GM23338 (cell line): ENCODE data around the gene DMBT1. TPM values are rescaled to one million over a fixed set of nuclear protein-coding genes. Genes with fewer than 3 reads are reported as not detected.

ENCODE experiments used
- EZH2 ChIP-seq: fragments of 200-600 bp; sonication (generic); IDR thresholded peaks from one replicate; pipeline ENCODE4 v1.8.0; 2017; ENCODE audit warnings: antibody characterized with exemption, mild to moderate bottlenecking, low read depth; ENCODE audit not compliant: unreplicated experiment
- JUNB ChIP-seq: IDR thresholded peaks from one replicate; pipeline ENCODE4 v1.6.1; 2016; ENCODE audit warnings: antibody characterized with exemption; ENCODE audit not compliant: unreplicated experiment
- REST ChIP-seq: IDR thresholded peaks from one replicate; pipeline ENCODE4 v1.6.1; 2018; ENCODE audit warnings: antibody characterized with exemption; ENCODE audit not compliant: unreplicated experiment
- STAT1 ChIP-seq: IDR thresholded peaks from one replicate; pipeline ENCODE4 v1.6.1; 2016; ENCODE audit warnings: antibody characterized with exemption; ENCODE audit not compliant: unreplicated experiment
- polyA plus RNA-seq: library from polyadenylated mRNA; unstranded; fragments of >200 nt; fragmentation: Nextera tagmentation; extraction: Ambion mirVana; gene quantifications from 2 replicates; pipeline ENCODE4 v1.2.1, GENCODE V29; 2016
- total RNA-seq: library from RNA; depleted of rRNA; stranded (reverse); fragments of >200 nt; shearing (Covaris generic); gene quantifications from 2 replicates; pipeline ENCODE4 v1.2.3, GENCODE V29; 2014
- TF ChIP-seq, protein P1 (sequence below): fragments of 250-450 bp; sonication (Bioruptor Pico); IDR thresholded peaks from 2 replicates; pipeline ENCODE4 v1.5.0; 2020; ENCODE audit warnings: mild to moderate bottlenecking, moderate library complexity
- TF ChIP-seq, protein P2 (sequence below): IDR thresholded peaks from 2 replicates; pipeline ENCODE4 v1.6.1; 2016; ENCODE audit warnings: antibody characterized with exemption

The DMBT1 gene
- total and polyA plus RNA-seq, 2 experiments from 2014 or later, result 0.03 to 0.05 TPM

DNA sequence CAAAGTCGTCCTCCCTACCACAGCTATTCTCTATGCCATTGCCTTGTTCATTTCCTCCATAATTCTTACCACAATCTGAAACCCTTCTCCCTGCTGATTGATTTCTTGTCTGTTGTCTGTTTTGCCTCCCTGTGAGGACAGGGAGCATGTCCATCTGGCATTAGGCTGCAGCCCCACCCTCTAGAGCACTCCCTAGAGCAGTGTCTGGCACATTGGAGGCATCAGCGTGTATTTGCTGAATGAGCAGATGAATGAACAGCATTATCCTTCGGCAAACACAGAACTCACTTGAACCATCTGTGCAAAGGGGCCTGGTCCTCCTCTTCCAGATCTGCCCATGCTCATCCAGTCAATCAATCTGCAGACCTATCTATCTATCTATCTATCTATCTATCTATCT lies 5.1 kb upstream of the DMBT1 start (continued):
- TF ChIP-seq, protein P1, sequence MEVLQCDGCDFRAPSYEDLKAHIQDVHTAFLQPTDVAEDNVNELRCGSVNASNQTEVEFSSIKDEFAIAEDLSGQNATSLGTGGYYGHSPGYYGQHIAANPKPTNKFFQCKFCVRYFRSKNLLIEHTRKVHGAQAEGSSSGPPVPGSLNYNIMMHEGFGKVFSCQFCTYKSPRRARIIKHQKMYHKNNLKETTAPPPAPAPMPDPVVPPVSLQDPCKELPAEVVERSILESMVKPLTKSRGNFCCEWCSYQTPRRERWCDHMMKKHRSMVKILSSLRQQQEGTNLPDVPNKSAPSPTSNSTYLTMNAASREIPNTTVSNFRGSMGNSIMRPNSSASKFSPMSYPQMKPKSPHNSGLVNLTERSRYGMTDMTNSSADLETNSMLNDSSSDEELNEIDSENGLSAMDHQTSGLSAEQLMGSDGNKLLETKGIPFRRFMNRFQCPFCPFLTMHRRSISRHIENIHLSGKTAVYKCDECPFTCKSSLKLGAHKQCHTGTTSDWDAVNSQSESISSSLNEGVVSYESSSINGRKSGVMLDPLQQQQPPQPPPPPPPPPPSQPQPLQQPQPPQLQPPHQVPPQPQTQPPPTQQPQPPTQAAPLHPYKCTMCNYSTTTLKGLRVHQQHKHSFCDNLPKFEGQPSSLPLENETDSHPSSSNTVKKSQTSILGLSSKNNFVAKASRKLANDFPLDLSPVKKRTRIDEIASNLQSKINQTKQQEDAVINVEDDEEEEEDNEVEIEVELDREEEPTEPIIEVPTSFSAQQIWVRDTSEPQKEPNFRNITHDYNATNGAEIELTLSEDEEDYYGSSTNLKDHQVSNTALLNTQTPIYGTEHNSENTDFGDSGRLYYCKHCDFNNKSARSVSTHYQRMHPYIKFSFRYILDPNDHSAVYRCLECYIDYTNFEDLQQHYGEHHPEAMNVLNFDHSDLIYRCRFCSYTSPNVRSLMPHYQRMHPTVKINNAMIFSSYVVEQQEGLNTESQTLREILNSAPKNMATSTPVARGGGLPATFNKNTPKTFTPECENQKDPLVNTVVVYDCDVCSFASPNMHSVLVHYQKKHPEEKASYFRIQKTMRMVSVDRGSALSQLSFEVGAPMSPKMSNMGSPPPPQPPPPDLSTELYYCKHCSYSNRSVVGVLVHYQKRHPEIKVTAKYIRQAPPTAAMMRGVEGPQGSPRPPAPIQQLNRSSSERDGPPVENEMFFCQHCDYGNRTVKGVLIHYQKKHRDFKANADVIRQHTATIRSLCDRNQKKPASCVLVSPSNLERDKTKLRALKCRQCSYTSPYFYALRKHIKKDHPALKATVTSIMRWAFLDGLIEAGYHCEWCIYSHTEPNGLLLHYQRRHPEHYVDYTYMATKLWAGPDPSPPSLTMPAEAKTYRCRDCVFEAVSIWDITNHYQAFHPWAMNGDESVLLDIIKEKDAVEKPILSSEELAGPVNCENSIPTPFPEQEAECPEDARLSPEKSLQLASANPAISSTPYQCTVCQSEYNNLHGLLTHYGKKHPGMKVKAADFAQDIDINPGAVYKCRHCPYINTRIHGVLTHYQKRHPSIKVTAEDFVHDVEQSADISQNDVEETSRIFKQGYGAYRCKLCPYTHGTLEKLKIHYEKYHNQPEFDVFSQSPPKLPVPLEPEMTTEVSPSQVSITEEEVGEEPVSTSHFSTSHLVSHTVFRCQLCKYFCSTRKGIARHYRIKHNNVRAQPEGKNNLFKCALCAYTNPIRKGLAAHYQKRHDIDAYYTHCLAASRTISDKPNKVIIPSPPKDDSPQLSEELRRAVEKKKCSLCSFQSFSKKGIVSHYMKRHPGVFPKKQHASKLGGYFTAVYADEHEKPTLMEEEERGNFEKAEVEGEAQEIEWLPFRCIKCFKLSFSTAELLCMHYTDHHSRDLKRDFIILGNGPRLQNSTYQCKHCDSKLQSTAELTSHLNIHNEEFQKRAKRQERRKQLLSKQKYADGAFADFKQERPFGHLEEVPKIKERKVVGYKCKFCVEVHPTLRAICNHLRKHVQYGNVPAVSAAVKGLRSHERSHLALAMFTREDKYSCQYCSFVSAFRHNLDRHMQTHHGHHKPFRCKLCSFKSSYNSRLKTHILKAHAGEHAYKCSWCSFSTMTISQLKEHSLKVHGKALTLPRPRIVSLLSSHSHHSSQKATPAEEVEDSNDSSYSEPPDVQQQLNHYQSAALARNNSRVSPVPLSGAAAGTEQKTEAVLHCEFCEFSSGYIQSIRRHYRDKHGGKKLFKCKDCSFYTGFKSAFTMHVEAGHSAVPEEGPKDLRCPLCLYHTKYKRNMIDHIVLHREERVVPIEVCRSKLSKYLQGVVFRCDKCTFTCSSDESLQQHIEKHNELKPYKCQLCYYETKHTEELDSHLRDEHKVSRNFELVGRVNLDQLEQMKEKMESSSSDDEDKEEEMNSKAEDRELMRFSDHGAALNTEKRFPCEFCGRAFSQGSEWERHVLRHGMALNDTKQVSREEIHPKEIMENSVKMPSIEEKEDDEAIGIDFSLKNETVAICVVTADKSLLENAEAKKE (CRISPR knock-in tag), result no peak
- TF ChIP-seq STAT1, result no peak
- TF ChIP-seq EZH2, result no peak
- no peak for TF ChIP-seq JUNB
- TF ChIP-seq REST, result no peak
- TF ChIP-seq, protein P2, sequence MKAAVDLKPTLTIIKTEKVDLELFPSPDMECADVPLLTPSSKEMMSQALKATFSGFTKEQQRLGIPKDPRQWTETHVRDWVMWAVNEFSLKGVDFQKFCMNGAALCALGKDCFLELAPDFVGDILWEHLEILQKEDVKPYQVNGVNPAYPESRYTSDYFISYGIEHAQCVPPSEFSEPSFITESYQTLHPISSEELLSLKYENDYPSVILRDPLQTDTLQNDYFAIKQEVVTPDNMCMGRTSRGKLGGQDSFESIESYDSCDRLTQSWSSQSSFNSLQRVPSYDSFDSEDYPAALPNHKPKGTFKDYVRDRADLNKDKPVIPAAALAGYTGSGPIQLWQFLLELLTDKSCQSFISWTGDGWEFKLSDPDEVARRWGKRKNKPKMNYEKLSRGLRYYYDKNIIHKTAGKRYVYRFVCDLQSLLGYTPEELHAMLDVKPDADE, result no peak
